Memory B cell (primary cell): ENCODE results near the gene AHRR.

ENCODE experiments used
- ATAC-seq: fragments of 150-1000 bp; cut with Tn5 transposase; 2 replicates; pipeline ENCODE4 v1.10.0; 2021; ENCODE audit warnings: low read depth, mild to moderate bottlenecking, moderate library complexity
- DNase-seq, 2 donors: peaks; one replicate each; pipeline ENCODE4 v3.0.0; 2022; ENCODE audit warnings: low spot score in 2 of 2
- H3K27ac Mint-ChIP-seq: one replicate; pipeline ENCODE4 v1.8.0; 2022; ENCODE audit warnings: mild to moderate bottlenecking, moderate library complexity, mixed read lengths
- H3K27me3 Mint-ChIP-seq: one replicate; pipeline ENCODE4 v1.8.0; 2022; ENCODE audit warnings: mixed read lengths
- H3K36me3 Mint-ChIP-seq: one replicate; pipeline ENCODE4 v1.8.0; 2022; ENCODE audit warnings: mild to moderate bottlenecking, mixed read lengths
- H3K4me1 Mint-ChIP-seq: one replicate; pipeline ENCODE4 v1.8.0; 2022; ENCODE audit warnings: mixed read lengths
- H3K4me3 Mint-ChIP-seq: one replicate; pipeline ENCODE4 v1.8.0; 2022; ENCODE audit warnings: mild to moderate bottlenecking, moderate library complexity, mixed read lengths
- H3K9me3 Mint-ChIP-seq: one replicate; pipeline ENCODE4 v1.8.0; 2022; ENCODE audit warnings: mixed read lengths

Gene AHRR

GRCh38 chr5:352639-353611 lies 31.4 kb downstream of the AHRR start:
- H3K27me3 Mint-ChIP-seq: peaks cover 11% of the 10 kb centered on the region
- no peak for ATAC-seq
- no peaks in the 10 kb centered on the region for H3K4me1 Mint-ChIP-seq
- no peak overlapping the region for H3K4me3 Mint-ChIP-seq
- no peak overlapping the region for H3K27ac Mint-ChIP-seq
- DNase-seq: no peak
- H3K36me3 Mint-ChIP-seq: no peaks in the 10 kb centered on the region
- H3K9me3 Mint-ChIP-seq: no peaks in the 10 kb centered on the region

- DNase-seq (no peak), ATAC-seq (no peak)
- H3K4me3 Mint-ChIP-seq: no peak overlapping the region
- H3K36me3 Mint-ChIP-seq: no peaks in the 10 kb centered on the region
- H3K27me3 Mint-ChIP-seq: peaks cover 7% of the 10 kb centered on the region
- H3K27ac Mint-ChIP-seq: no peak overlapping the region
- H3K4me1 Mint-ChIP-seq: no peaks in the 10 kb centered on the region
- no peaks in the 10 kb centered on the region for H3K9me3 Mint-ChIP-seq
These were observed 32.4 kb downstream of the AHRR start for GRCh38 chr5:353612-354580.

GRCh38 chr5:354581-355378 lies 33.3 kb downstream of the AHRR start:
- no peak overlapping the region for H3K4me3 Mint-ChIP-seq
- peaks cover 7% of the 10 kb centered on the region for H3K27me3 Mint-ChIP-seq
- no peaks in the 10 kb centered on the region for H3K4me1 Mint-ChIP-seq
- no peak for ATAC-seq
- H3K36me3 Mint-ChIP-seq: no peaks in the 10 kb centered on the region
- DNase-seq: no peak
- H3K9me3 Mint-ChIP-seq: no peaks in the 10 kb centered on the region
- no peak overlapping the region for H3K27ac Mint-ChIP-seq

GRCh38 chr5:355379-355935 lies 33.9 kb downstream of the AHRR start:
- H3K9me3 Mint-ChIP-seq: no peaks in the 10 kb centered on the region
- no peak overlapping the region for H3K4me3 Mint-ChIP-seq
- no peak overlapping the region for H3K27ac Mint-ChIP-seq
- H3K36me3 Mint-ChIP-seq: no peaks in the 10 kb centered on the region
- peaks cover 5% of the 10 kb centered on the region for H3K27me3 Mint-ChIP-seq
- H3K4me1 Mint-ChIP-seq: no peaks in the 10 kb centered on the region
- DNase-seq (no peak), ATAC-seq (no peak)

GRCh38 chr5:355958-356357 lies 34.4 kb downstream of the AHRR start:
- H3K4me3 Mint-ChIP-seq: no peak overlapping the region
- H3K27me3 Mint-ChIP-seq: peaks cover 4% of the 10 kb centered on the region
- H3K27ac Mint-ChIP-seq: no peak overlapping the region
- no peaks in the 10 kb centered on the region for H3K9me3 Mint-ChIP-seq
- H3K4me1 Mint-ChIP-seq: no peaks in the 10 kb centered on the region
- no peaks in the 10 kb centered on the region for H3K36me3 Mint-ChIP-seq
- ATAC-seq (no peak), DNase-seq (no peak)

GRCh38 chr5:359301-359897 lies 37.9 kb downstream of the AHRR start:
- H3K9me3 Mint-ChIP-seq: peaks cover 3% of the 10 kb centered on the region
- peaks cover 1% of the 10 kb centered on the region for H3K27me3 Mint-ChIP-seq
- DNase-seq: no peak
- H3K4me3 Mint-ChIP-seq: no peak overlapping the region
- no peak overlapping the region for H3K27ac Mint-ChIP-seq
- no peak for ATAC-seq
- peaks cover 3% of the 10 kb centered on the region for H3K36me3 Mint-ChIP-seq
- H3K4me1 Mint-ChIP-seq: no peaks in the 10 kb centered on the region

GRCh38 chr5:360257-361027 lies 38.9 kb downstream of the AHRR start:
- Mint-ChIP-seq H3K9me3 (peaks cover 10% of the 10 kb centered on the region), H3K27ac (no peak overlapping the region), H3K36me3 (peaks cover 3% of the 10 kb centered on the region), H3K27me3 (peaks cover 3% of the 10 kb centered on the region), H3K4me3 (no peak overlapping the region), H3K4me1 (no peaks in the 10 kb centered on the region)
- DNase-seq: no peak
- no peak for ATAC-seq

- Mint-ChIP-seq H3K4me1 (no peaks in the 10 kb centered on the region), H3K27me3 (peaks cover 3% of the 10 kb centered on the region), H3K9me3 (peaks cover 10% of the 10 kb centered on the region), H3K27ac (no peak overlapping the region), H3K4me3 (no peak overlapping the region), H3K36me3 (peaks cover 3% of the 10 kb centered on the region)
- ATAC-seq: no peak
- DNase-seq: no peak
These were observed 40.7 kb downstream of the AHRR start for GRCh38 chr5:362189-362588.

GRCh38 chr5:362978-363765 lies 41.7 kb downstream of the AHRR start:
- ATAC-seq (no peak), DNase-seq (no peak)
- peaks cover 10% of the 10 kb centered on the region for H3K9me3 Mint-ChIP-seq
- H3K4me3 Mint-ChIP-seq: no peak overlapping the region
- peaks cover 3% of the 10 kb centered on the region for H3K36me3 Mint-ChIP-seq
- no peak overlapping the region for H3K27ac Mint-ChIP-seq
- no peaks in the 10 kb centered on the region for H3K4me1 Mint-ChIP-seq
- peaks cover 5% of the 10 kb centered on the region for H3K27me3 Mint-ChIP-seq

- Mint-ChIP-seq H3K4me3 (no peak overlapping the region), H3K27me3 (peaks cover 5% of the 10 kb centered on the region), H3K9me3 (peaks cover 10% of the 10 kb centered on the region), H3K27ac (no peak overlapping the region), H3K4me1 (peaks cover 13% of the 10 kb centered on the region), H3K36me3 (peaks cover 3% of the 10 kb centered on the region)
- no peak for DNase-seq
- no peak for ATAC-seq
These were observed 43.0 kb downstream of the AHRR start for GRCh38 chr5:364497-364896.

GRCh38 chr5:366541-367357 lies 45.2 kb downstream of the AHRR start:
- no peak for DNase-seq
- Mint-ChIP-seq H3K9me3 (peaks cover 10% of the 10 kb centered on the region), H3K4me1 (peaks cover 15% of the 10 kb centered on the region), H3K4me3 (no peak overlapping the region), H3K27me3 (peaks cover 4% of the 10 kb centered on the region), H3K27ac (no peak overlapping the region), H3K36me3 (peaks cover 3% of the 10 kb centered on the region)
- ATAC-seq: no peak
